PC-9 (cell line): ENCODE results near the gene HIF1A.

Experiments used
- CTCF ChIP-seq: fragments of 200-600 bp; sonication (generic); conservative IDR thresholded peaks from 2 replicates; pipeline ENCODE4 v1.6.1; 2017; ENCODE audit warnings: mixed run types, antibody characterized with exemption, mild to moderate bottlenecking, moderate library complexity
- EZH2 ChIP-seq: fragments of 200-600 bp; sonication (generic); IDR thresholded peaks from 2 replicates; pipeline ENCODE4 v1.8.0; 2017; ENCODE audit warnings: antibody characterized with exemption, low read depth

DNA sequence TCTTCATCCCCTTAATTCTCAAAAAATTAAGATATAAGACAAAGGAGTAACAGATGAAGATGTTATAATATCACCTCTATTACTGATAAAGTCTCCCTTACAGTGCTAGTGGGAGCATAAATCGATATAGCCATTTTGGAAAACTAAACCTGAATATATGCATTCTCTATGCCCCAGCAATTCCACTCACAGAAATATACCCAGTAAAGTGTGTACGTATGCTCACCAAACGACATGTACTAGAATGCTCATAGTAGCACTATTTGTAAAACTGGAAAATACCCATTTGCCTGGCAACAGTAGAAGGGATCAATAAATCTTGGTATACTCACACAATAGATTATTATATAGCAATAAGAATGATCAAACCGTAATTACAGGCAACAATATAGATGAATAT is 44.0 kb upstream of the HIF1A start:
- TF ChIP-seq CTCF (no peak), EZH2 (no peak)
